ENCODE measurements around the gene TSPAN9. TPM values are rescaled to one million over a fixed set of nuclear protein-coding genes. Genes with fewer than 3 reads are reported as not detected.

Gene TSPAN9
- total RNA-seq, 1 donor from 2014 or later, result 8.4 TPM

Small RNA genes lying within 50 kb of the gene (small RNA-seq; reads per million reads assigned to genes)
- gene AC005912.1, result 3.7 reads per million, percentile 88 among the genes with 10 or more reads in this experiment
- not detected for gene RF00017

Other genes with a start within 250 kb of the TSPAN9 start
- 0.62 TPM for gene NRIP2, start 242.3 kb upstream of the TSPAN9 start, total RNA-seq
- not detected for gene TEX52, start 220.3 kb upstream of the TSPAN9 start, total RNA-seq
- 1.1 TPM for gene FOXM1, start 200.2 kb upstream of the TSPAN9 start, total RNA-seq
- gene RHNO1, start 200.2 kb upstream of the TSPAN9 start, total RNA-seq, result 41.5 TPM
- gene TULP3, start 186.5 kb upstream of the TSPAN9 start, total RNA-seq, result 9.7 TPM
- gene TEAD4, start 118.0 kb upstream of the TSPAN9 start, total RNA-seq, result 0.94 TPM